Liver (tissue), 3 donors: ENCODE measurements around the gene DNAJA2.

Experiments
- EGR1 ChIP-seq, 2 donors: IDR thresholded peaks; 2 replicates each; pipeline ENCODE4 v1.6.1; 2016 to 2018; ENCODE audit warnings: antibody characterized with exemption in 2 of 2, low read depth in 2 of 2
- TF ChIP-seq, protein P1 (sequence below): IDR thresholded peaks from 2 replicates; pipeline ENCODE4 v1.6.1; 2016; ENCODE audit warnings: antibody characterized with exemption
- TF ChIP-seq, protein P2 (sequence below): IDR thresholded peaks from 2 replicates; pipeline ENCODE4 v1.6.1; 2016; ENCODE audit warnings: antibody characterized with exemption, mild to moderate bottlenecking
- TF ChIP-seq, protein P3 (sequence below): fragments of 150-350 bp; IDR thresholded peaks from 2 replicates; pipeline ENCODE4 v1.5.1; 2017; ENCODE audit warnings: improper control_type of control experiment, low read depth, low read length; ENCODE audit not compliant: missing input control
- donor health status: healthy.
- donor health status: healthy.

DNA sequence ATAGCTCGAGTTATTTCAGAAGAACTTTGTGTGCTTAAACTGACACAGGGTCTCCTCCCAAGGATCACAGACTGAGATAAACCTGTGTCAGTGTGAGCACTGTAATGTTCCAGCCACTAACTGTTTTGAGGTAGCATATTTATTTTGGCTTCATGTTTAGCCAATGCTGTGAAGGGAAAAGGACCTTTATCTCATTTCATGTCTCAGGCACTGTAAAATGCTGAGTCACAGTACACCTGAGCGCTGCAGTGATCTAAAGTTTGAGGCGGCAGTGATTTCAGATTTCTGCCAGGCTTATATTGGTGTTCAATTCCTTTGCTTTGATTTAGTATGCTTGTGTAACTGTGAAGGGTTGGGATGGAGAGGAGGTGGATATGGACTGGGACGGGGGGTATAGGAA, 3.1 kb upstream of the DNAJA2 start:
- TF ChIP-seq, protein P1, sequence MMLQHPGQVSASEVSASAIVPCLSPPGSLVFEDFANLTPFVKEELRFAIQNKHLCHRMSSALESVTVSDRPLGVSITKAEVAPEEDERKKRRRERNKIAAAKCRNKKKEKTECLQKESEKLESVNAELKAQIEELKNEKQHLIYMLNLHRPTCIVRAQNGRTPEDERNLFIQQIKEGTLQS = no peak
- TF ChIP-seq, protein P2, sequence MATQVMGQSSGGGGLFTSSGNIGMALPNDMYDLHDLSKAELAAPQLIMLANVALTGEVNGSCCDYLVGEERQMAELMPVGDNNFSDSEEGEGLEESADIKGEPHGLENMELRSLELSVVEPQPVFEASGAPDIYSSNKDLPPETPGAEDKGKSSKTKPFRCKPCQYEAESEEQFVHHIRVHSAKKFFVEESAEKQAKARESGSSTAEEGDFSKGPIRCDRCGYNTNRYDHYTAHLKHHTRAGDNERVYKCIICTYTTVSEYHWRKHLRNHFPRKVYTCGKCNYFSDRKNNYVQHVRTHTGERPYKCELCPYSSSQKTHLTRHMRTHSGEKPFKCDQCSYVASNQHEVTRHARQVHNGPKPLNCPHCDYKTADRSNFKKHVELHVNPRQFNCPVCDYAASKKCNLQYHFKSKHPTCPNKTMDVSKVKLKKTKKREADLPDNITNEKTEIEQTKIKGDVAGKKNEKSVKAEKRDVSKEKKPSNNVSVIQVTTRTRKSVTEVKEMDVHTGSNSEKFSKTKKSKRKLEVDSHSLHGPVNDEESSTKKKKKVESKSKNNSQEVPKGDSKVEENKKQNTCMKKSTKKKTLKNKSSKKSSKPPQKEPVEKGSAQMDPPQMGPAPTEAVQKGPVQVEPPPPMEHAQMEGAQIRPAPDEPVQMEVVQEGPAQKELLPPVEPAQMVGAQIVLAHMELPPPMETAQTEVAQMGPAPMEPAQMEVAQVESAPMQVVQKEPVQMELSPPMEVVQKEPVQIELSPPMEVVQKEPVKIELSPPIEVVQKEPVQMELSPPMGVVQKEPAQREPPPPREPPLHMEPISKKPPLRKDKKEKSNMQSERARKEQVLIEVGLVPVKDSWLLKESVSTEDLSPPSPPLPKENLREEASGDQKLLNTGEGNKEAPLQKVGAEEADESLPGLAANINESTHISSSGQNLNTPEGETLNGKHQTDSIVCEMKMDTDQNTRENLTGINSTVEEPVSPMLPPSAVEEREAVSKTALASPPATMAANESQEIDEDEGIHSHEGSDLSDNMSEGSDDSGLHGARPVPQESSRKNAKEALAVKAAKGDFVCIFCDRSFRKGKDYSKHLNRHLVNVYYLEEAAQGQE = peak; percentile 77
- no peak for TF ChIP-seq EGR1 (IDR thresholded peaks at IDR 0.05; ENCODE audit: low read depth in 2 of 2)
- TF ChIP-seq, protein P3, sequence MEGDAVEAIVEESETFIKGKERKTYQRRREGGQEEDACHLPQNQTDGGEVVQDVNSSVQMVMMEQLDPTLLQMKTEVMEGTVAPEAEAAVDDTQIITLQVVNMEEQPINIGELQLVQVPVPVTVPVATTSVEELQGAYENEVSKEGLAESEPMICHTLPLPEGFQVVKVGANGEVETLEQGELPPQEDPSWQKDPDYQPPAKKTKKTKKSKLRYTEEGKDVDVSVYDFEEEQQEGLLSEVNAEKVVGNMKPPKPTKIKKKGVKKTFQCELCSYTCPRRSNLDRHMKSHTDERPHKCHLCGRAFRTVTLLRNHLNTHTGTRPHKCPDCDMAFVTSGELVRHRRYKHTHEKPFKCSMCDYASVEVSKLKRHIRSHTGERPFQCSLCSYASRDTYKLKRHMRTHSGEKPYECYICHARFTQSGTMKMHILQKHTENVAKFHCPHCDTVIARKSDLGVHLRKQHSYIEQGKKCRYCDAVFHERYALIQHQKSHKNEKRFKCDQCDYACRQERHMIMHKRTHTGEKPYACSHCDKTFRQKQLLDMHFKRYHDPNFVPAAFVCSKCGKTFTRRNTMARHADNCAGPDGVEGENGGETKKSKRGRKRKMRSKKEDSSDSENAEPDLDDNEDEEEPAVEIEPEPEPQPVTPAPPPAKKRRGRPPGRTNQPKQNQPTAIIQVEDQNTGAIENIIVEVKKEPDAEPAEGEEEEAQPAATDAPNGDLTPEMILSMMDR = no peak
